DOHH2 (cell line): Measurements from ENCODE around the gene HORMAD2.

Source experiments
- EZH2phosphoT487 ChIP-seq: fragments of 200-600 bp; sonication (generic); IDR thresholded peaks from 2 replicates; pipeline ENCODE4 v1.6.1; 2017; ENCODE audit warnings: borderline replicate concordance, mild to moderate bottlenecking, antibody characterized with exemption, low read length, moderate library complexity, mixed read lengths
- TF ChIP-seq, protein P1 (sequence below): fragments of 200-600 bp; sonication (generic); IDR thresholded peaks from one replicate; pipeline ENCODE4 v1.5.1; 2014; ENCODE audit warnings: antibody characterized with exemption, mild to moderate bottlenecking, low read depth, low read length; ENCODE audit not compliant: poor library complexity, severe bottlenecking

DNA sequence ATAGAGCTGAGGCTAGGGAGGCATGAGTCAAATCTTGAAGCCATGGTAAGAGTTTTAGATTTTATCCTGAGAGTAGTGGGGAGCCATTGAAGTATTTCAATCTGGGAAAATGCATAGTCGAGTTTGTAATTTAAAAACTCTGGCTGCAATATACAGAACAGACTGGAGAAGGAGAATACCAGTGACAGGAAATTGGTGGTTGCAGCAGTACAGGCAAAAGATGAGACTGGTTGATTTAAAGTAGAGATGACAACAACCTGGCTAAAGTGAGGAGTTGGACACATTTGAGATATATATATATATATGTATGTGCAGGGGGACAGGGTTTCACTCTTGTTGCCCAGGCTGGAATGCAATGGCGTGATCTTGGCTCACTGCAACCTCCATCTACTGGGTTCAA is 6.2 kb downstream of the HORMAD2 start:
- TF ChIP-seq, protein P1, sequence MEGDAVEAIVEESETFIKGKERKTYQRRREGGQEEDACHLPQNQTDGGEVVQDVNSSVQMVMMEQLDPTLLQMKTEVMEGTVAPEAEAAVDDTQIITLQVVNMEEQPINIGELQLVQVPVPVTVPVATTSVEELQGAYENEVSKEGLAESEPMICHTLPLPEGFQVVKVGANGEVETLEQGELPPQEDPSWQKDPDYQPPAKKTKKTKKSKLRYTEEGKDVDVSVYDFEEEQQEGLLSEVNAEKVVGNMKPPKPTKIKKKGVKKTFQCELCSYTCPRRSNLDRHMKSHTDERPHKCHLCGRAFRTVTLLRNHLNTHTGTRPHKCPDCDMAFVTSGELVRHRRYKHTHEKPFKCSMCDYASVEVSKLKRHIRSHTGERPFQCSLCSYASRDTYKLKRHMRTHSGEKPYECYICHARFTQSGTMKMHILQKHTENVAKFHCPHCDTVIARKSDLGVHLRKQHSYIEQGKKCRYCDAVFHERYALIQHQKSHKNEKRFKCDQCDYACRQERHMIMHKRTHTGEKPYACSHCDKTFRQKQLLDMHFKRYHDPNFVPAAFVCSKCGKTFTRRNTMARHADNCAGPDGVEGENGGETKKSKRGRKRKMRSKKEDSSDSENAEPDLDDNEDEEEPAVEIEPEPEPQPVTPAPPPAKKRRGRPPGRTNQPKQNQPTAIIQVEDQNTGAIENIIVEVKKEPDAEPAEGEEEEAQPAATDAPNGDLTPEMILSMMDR, result no peak
- no peak for TF ChIP-seq EZH2phosphoT487
